GM12892 (cell line): ENCODE results near the gene PRKCG.

Experiments used
- POLR2A ChIP-seq: IDR thresholded peaks from 2 replicates; pipeline ENCODE4 v1.6.1; 2011; ENCODE audit warnings: low read depth, low read length, control low read depth
- POLR2AphosphoS5 ChIP-seq: IDR thresholded peaks from 2 replicates; pipeline ENCODE4 v1.6.1; 2011; ENCODE audit warnings: low read depth, low read length, control low read depth

DNA sequence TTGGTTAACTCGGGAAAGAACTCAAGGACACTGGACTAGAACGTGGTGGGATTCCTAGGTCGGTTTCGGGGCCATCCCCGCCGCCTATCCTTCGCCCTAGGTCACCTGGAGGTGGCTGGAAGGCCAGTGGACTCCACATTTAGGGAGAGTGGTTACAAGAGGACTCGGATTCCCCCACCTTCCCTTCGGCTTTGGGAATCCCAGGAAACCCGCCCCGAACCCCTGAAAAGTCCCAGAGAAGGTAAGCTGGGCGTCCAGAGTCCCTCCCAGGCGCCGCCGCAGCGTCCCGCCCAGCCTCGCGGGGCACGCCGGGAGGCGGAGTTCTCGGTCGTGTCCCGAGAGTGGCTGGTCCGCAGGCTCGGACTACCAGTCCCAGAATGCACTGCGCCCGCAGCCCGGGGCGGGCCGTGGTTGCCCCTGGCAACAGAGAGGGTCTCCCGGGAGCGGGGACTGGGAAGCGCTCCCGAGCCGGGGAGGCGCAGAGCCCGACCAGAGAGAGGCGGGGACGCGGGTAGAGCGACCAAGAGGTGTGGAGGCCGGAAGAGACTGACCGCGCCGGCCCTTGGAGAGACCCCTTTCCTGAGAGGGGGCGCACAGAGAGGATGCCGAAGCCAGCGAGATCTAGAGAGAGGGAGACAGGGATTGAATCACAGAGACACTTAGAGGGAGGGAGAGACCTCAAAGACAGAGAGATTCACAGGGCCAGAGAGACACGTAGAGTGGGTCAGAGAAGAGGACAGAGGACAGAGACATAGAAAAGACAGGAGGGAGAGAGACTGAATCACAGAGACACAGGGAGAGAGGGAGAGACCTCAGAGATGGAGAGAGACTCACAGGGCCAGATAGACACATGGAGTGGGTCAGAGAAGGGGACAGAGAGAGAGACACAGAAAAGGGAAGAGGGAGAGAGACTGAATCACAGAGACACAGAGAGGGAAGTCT lies 2.6 kb upstream of the PRKCG start:
- no peak for TF ChIP-seq POLR2AphosphoS5
- TF ChIP-seq POLR2A = no peak
